Liver (tissue), 9 donors: ENCODE measurements around the gene USP30. TPM values are rescaled to one million over a fixed set of nuclear protein-coding genes. Genes with fewer than 3 reads are reported as not detected.

Experiments used
- DNase-seq: peaks from one replicate; pipeline ENCODE4 v3.0.0-alpha.2; 2017; ENCODE audit warnings: low spot score
- H3K27ac ChIP-seq, 2 donors: one replicate each; pipeline ENCODE4 v1.7.0; 2013; ENCODE audit warnings: inconsistent platforms in 2 of 2, low read length in 2 of 2, control low read depth in 1 of 2, low read depth in 1 of 2, mild to moderate bottlenecking in 1 of 2
- H3K27me3 ChIP-seq, 4 donors: one replicate each; pipeline versions ENCODE4 v1.6.1 to v1.7.0; 2013; ENCODE audit warnings: low read length in 3 of 4, inconsistent platforms in 1 of 4, mild to moderate bottlenecking in 1 of 4, moderate library complexity in 1 of 4; ENCODE audit not compliant: control insufficient read depth in 4 of 4, insufficient read depth in 4 of 4
- H3K36me3 ChIP-seq, 4 donors: one replicate each; pipeline versions ENCODE4 v1.6.1 to v1.7.0; 2013; ENCODE audit warnings: low read length in 3 of 4, mild to moderate bottlenecking in 3 of 4, low read depth in 1 of 4, moderate library complexity in 1 of 4; ENCODE audit not compliant: control insufficient read depth in 4 of 4, insufficient read depth in 3 of 4
- H3K4me1 ChIP-seq, 4 donors: one replicate each; pipeline versions ENCODE4 v1.6.1 to v1.7.0; 2013; ENCODE audit warnings: low read length in 3 of 4, mild to moderate bottlenecking in 3 of 4, moderate library complexity in 1 of 4; ENCODE audit not compliant: control insufficient read depth in 4 of 4, insufficient read depth in 4 of 4
- H3K4me3 ChIP-seq, 3 donors: one replicate each; pipeline versions ENCODE4 v1.6.1 to v1.7.0; 2013; ENCODE audit warnings: low read length in 3 of 3, control low read depth in 1 of 3, low read depth in 1 of 3, mild to moderate bottlenecking in 1 of 3
- H3K9ac ChIP-seq, 2 donors: one replicate each; pipeline ENCODE4 v1.7.0; 2013; ENCODE audit warnings: low read length in 2 of 2, mild to moderate bottlenecking in 2 of 2, moderate library complexity in 2 of 2, control low read depth in 1 of 2, low read depth in 1 of 2
- H3K9me3 ChIP-seq, 4 donors: one replicate each; pipeline versions ENCODE4 v1.6.1 to v1.7.0; 2013; ENCODE audit warnings: low read length in 3 of 4; ENCODE audit not compliant: control insufficient read depth in 4 of 4
- EGR1 ChIP-seq, 2 donors: IDR thresholded peaks; 2 replicates each; pipeline ENCODE4 v1.6.1; 2016 to 2018; ENCODE audit warnings: antibody characterized with exemption in 2 of 2, low read depth in 2 of 2
- FOXA1 ChIP-seq: IDR thresholded peaks from 2 replicates; pipeline ENCODE4 v1.6.1; 2016; ENCODE audit warnings: antibody characterized with exemption
- FOXA2 ChIP-seq: IDR thresholded peaks from 2 replicates; pipeline ENCODE4 v1.6.1; 2016; ENCODE audit warnings: antibody characterized with exemption
- GABPA ChIP-seq, 2 donors: IDR thresholded peaks in 1 of 2; conservative IDR thresholded peaks in 1 of 2; 2 replicates each; pipeline ENCODE4 v1.6.1; 2016; ENCODE audit warnings: antibody characterized with exemption in 2 of 2, mild to moderate bottlenecking in 1 of 2, moderate library complexity in 1 of 2
- HNF4A ChIP-seq, 2 donors: conservative IDR thresholded peaks; 2 replicates each; pipeline ENCODE4 v1.6.1; 2016; ENCODE audit warnings: antibody characterized with exemption in 2 of 2, mild to moderate bottlenecking in 2 of 2
- HNF4G ChIP-seq: IDR thresholded peaks from 2 replicates; pipeline ENCODE4 v1.6.1; 2016; ENCODE audit warnings: antibody characterized with exemption
- JUND ChIP-seq, 2 donors: IDR thresholded peaks; 2 replicates each; pipeline ENCODE4 v1.6.1; 2016; ENCODE audit warnings: antibody characterized with exemption in 2 of 2
- NR2F2 ChIP-seq: IDR thresholded peaks from 2 replicates; pipeline ENCODE4 v1.6.1; 2016; ENCODE audit warnings: antibody characterized with exemption
- RAD21 ChIP-seq, 2 donors: IDR thresholded peaks; 2 replicates each; pipeline ENCODE4 v1.6.1; 2016; ENCODE audit warnings: antibody characterized with exemption in 2 of 2, mild to moderate bottlenecking in 2 of 2
- RXRA ChIP-seq, 2 donors: IDR thresholded peaks; 2 replicates each; pipeline ENCODE4 v1.6.1; 2017 to 2018; ENCODE audit warnings: antibody characterized with exemption in 2 of 2, mild to moderate bottlenecking in 1 of 2
- SP1 ChIP-seq: IDR thresholded peaks from 2 replicates; pipeline ENCODE4 v1.6.1; 2018; ENCODE audit warnings: antibody characterized with exemption, mild to moderate bottlenecking
- TAF1 ChIP-seq: conservative IDR thresholded peaks from 2 replicates; pipeline ENCODE4 v1.6.1; 2016; ENCODE audit warnings: antibody characterized with exemption, mild to moderate bottlenecking
- YY1 ChIP-seq: IDR thresholded peaks from 2 replicates; pipeline ENCODE4 v1.6.1; 2016; ENCODE audit warnings: antibody characterized with exemption, mild to moderate bottlenecking
- WGBS: extraction: QIAGEN DNeasy Blood & Tissue Kit; methylation state at CpG from one replicate; pipeline ENCODE4 v1.1.7; 2013; 5-methylcytosine and 5-hydroxymethylcytosine counted together
- polyA plus RNA-seq, 2 donors: library from polyadenylated mRNA; stranded (reverse) in 1 of 2; unstranded in 1 of 2; fragments of 200-250 nt in 1 of 2; fragments of >200 nt in 1 of 2; fragmentation: Nextera tagmentation in 1 of 2; extraction: Ambion mirVana in 1 of 2; gene quantifications; one replicate each; pipeline versions ENCODE4 v1.2.1 to v1.2.3, GENCODE V29; 2013 to 2015
- total RNA-seq, 2 donors: library from RNA; depleted of rRNA; stranded (reverse); fragments of >200 nt; gene quantifications; one replicate each; pipeline ENCODE4 v1.2.3, GENCODE V29; 2014
- TF ChIP-seq, protein P1 (sequence below): IDR thresholded peaks from 2 replicates; pipeline ENCODE4 v1.6.1; 2016; ENCODE audit warnings: antibody characterized with exemption, mild to moderate bottlenecking
- TF ChIP-seq, protein P2 (sequence below): IDR thresholded peaks from 2 replicates; pipeline ENCODE4 v1.6.1; 2016; ENCODE audit warnings: antibody characterized with exemption
- TF ChIP-seq, protein P3 (sequence below): IDR thresholded peaks from 2 replicates; pipeline ENCODE4 v1.6.1; 2016; ENCODE audit warnings: antibody characterized with exemption
- TF ChIP-seq, protein P4 (sequence below): IDR thresholded peaks from 2 replicates; pipeline ENCODE4 v1.6.1; 2016; ENCODE audit warnings: antibody characterized with exemption
- TF ChIP-seq, protein P5 (sequence below): fragments of 150-350 bp; IDR thresholded peaks from 2 replicates; pipeline ENCODE4 v1.5.1; 2017; ENCODE audit warnings: improper control_type of control experiment, low read depth, low read length; ENCODE audit not compliant: missing input control
- donor health status: healthy.
- donor health status: healthy.
- donor health status: healthy.
- donor health status: healthy.
- donor health status: healthy.

Gene USP30
- total and polyA plus RNA-seq, 4 donors: 6.4 to 12.1 (median 9.4) TPM

DNA sequence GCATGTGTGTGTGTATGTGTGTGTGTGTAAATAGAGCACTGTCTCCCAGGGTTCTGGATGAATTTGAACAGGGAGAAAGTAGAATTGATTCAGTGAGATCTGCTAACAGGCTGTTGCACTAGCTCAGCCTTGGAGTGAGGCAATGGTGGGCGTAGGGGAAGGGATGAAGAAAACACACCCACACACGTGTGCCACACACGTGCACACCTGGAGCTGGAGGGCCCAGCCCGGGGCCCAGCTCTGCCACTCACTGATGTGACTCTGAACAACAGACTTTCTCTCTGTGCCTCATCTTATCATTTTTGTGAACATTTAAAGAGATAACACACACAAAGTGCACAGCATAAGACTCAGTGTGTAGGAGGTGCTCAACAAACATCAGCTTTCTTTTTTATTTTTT, 68.2 kb downstream of the USP30 start:
- H3K4me1 ChIP-seq: peaks cover 14 to 55% (median 46%) of the 10 kb centered on the region in 4 donors
- no peak for TF ChIP-seq HNF4A (conservative IDR thresholded peaks at IDR 0.05)
- TF ChIP-seq EGR1 (IDR thresholded peaks at IDR 0.05; ENCODE audit: low read depth in 2 of 2): no peak
- TF ChIP-seq GABPA (IDR thresholded peaks at IDR 0.05 in 1 of 2, conservative IDR thresholded peaks at IDR 0.05 in 1 of 2): no peak
- no peak for TF ChIP-seq FOXA2
- no peak for TF ChIP-seq YY1
- no peak for TF ChIP-seq JUND (IDR thresholded peaks at IDR 0.05)
- TF ChIP-seq, protein P1, sequence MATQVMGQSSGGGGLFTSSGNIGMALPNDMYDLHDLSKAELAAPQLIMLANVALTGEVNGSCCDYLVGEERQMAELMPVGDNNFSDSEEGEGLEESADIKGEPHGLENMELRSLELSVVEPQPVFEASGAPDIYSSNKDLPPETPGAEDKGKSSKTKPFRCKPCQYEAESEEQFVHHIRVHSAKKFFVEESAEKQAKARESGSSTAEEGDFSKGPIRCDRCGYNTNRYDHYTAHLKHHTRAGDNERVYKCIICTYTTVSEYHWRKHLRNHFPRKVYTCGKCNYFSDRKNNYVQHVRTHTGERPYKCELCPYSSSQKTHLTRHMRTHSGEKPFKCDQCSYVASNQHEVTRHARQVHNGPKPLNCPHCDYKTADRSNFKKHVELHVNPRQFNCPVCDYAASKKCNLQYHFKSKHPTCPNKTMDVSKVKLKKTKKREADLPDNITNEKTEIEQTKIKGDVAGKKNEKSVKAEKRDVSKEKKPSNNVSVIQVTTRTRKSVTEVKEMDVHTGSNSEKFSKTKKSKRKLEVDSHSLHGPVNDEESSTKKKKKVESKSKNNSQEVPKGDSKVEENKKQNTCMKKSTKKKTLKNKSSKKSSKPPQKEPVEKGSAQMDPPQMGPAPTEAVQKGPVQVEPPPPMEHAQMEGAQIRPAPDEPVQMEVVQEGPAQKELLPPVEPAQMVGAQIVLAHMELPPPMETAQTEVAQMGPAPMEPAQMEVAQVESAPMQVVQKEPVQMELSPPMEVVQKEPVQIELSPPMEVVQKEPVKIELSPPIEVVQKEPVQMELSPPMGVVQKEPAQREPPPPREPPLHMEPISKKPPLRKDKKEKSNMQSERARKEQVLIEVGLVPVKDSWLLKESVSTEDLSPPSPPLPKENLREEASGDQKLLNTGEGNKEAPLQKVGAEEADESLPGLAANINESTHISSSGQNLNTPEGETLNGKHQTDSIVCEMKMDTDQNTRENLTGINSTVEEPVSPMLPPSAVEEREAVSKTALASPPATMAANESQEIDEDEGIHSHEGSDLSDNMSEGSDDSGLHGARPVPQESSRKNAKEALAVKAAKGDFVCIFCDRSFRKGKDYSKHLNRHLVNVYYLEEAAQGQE: no peak
- TF ChIP-seq SP1: no peak
- TF ChIP-seq FOXA1: no peak
- TF ChIP-seq, protein P2, sequence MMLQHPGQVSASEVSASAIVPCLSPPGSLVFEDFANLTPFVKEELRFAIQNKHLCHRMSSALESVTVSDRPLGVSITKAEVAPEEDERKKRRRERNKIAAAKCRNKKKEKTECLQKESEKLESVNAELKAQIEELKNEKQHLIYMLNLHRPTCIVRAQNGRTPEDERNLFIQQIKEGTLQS: no peak
- TF ChIP-seq NR2F2: no peak
- TF ChIP-seq TAF1: no peak
- TF ChIP-seq, protein P3, sequence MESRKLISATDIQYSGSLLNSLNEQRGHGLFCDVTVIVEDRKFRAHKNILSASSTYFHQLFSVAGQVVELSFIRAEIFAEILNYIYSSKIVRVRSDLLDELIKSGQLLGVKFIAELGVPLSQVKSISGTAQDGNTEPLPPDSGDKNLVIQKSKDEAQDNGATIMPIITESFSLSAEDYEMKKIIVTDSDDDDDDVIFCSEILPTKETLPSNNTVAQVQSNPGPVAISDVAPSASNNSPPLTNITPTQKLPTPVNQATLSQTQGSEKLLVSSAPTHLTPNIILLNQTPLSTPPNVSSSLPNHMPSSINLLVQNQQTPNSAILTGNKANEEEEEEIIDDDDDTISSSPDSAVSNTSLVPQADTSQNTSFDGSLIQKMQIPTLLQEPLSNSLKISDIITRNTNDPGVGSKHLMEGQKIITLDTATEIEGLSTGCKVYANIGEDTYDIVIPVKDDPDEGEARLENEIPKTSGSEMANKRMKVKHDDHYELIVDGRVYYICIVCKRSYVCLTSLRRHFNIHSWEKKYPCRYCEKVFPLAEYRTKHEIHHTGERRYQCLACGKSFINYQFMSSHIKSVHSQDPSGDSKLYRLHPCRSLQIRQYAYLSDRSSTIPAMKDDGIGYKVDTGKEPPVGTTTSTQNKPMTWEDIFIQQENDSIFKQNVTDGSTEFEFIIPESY: no peak
- TF ChIP-seq, protein P4, sequence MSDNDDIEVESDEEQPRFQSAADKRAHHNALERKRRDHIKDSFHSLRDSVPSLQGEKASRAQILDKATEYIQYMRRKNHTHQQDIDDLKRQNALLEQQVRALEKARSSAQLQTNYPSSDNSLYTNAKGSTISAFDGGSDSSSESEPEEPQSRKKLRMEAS: no peak
- no peak for TF ChIP-seq RAD21 (IDR thresholded peaks at IDR 0.05)
- TF ChIP-seq HNF4G: no peak
- TF ChIP-seq, protein P5, sequence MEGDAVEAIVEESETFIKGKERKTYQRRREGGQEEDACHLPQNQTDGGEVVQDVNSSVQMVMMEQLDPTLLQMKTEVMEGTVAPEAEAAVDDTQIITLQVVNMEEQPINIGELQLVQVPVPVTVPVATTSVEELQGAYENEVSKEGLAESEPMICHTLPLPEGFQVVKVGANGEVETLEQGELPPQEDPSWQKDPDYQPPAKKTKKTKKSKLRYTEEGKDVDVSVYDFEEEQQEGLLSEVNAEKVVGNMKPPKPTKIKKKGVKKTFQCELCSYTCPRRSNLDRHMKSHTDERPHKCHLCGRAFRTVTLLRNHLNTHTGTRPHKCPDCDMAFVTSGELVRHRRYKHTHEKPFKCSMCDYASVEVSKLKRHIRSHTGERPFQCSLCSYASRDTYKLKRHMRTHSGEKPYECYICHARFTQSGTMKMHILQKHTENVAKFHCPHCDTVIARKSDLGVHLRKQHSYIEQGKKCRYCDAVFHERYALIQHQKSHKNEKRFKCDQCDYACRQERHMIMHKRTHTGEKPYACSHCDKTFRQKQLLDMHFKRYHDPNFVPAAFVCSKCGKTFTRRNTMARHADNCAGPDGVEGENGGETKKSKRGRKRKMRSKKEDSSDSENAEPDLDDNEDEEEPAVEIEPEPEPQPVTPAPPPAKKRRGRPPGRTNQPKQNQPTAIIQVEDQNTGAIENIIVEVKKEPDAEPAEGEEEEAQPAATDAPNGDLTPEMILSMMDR: no peak
- TF ChIP-seq RXRA (IDR thresholded peaks at IDR 0.05): no peak
- H3K9me3 ChIP-seq: no peaks in the 10 kb centered on the region
- H3K27me3 ChIP-seq: no peaks in the 10 kb centered on the region
- no peak for DNase-seq
- H3K4me3 ChIP-seq: no peak overlapping the region
- H3K36me3 ChIP-seq: peaks cover 0 to under 1% (median 0%) of the 10 kb centered on the region in 4 donors
- WGBS: 69% methylated on average over 4 of the region's 4 CpGs
- H3K9ac ChIP-seq: no peak overlapping the region
- H3K27ac ChIP-seq: no peak overlapping the region
